EH (cell line): ENCODE results near the gene GYG1.

ENCODE experiments used
- DNase-seq: peaks from one replicate; pipeline ENCODE4 v3.0.0-alpha.2; 2015; ENCODE audit warnings: low read depth

Gene GYG1

GRCh38 chr3:148991219-148992026 is at the start of gene GYG1:
GYG1 (plus strand) TSS chr3:148991540; CDS start chr3:148991641, 101 bp downstream.
- DNase-seq: peak; percentile 86

- peak; percentile 97 for DNase-seq
These were observed 47.7 kb upstream of the GYG1 start for GRCh38 chr3:148943506-148944205.

GRCh38 chr3:148945116-148945515 is 46.2 kb upstream of the GYG1 start:
- peak; percentile 13 for DNase-seq

- no peak for DNase-seq
These were observed 42.3 kb upstream of the GYG1 start for GRCh38 chr3:148948913-148949657.

- DNase-seq: peak; percentile 47
These were observed 40.5 kb upstream of the GYG1 start for GRCh38 chr3:148950806-148951205.

GRCh38 chr3:148951599-148952361 is 39.6 kb upstream of the GYG1 start:
- peak; percentile 53 for DNase-seq

GRCh38 chr3:148953094-148953493 is 38.2 kb upstream of the GYG1 start:
- DNase-seq: peak; percentile 29

GRCh38 chr3:148954981-148955380 is 36.4 kb upstream of the GYG1 start:
- peak; percentile 15 for DNase-seq

- DNase-seq: peak; percentile 98
These were observed 35.6 kb upstream of the GYG1 start for GRCh38 chr3:148955544-148956346.

- DNase-seq: peak; percentile 35
These were observed 33.8 kb upstream of the GYG1 start for GRCh38 chr3:148957586-148957985.

- no peak for DNase-seq
These were observed 32.6 kb upstream of the GYG1 start for GRCh38 chr3:148958696-148959095.

- DNase-seq: peak; percentile 83
These were observed 28.8 kb upstream of the GYG1 start for GRCh38 chr3:148962513-148962912.

GRCh38 chr3:148964809-148965208 is 26.5 kb upstream of the GYG1 start:
- no peak for DNase-seq

GRCh38 chr3:148968321-148968720 is 23.0 kb upstream of the GYG1 start:
- no peak for DNase-seq

GRCh38 chr3:148970271-148970670 is 21.1 kb upstream of the GYG1 start:
- DNase-seq: no peak

- DNase-seq: peak; percentile 64
These were observed 19.8 kb upstream of the GYG1 start for GRCh38 chr3:148971401-148972163.

GRCh38 chr3:148974726-148975125 is 16.6 kb upstream of the GYG1 start:
- no peak for DNase-seq

- DNase-seq: no peak
These were observed 16.1 kb upstream of the GYG1 start for GRCh38 chr3:148975248-148975647.

- DNase-seq: no peak
These were observed 15.6 kb upstream of the GYG1 start for GRCh38 chr3:148975696-148976095.

GRCh38 chr3:148981273-148981672 is 10.1 kb upstream of the GYG1 start:
- DNase-seq: no peak
